Measurements from ENCODE around the gene MRPL37.
A peak's percentile ranks its signal among the peaks of the same experiment; 100 is the strongest.
"Not testable (repeated sequence)": the region's sequence is repeated elsewhere in the genome, so short reads cannot be mapped to it uniquely, and the experiment has no call there.

Gene MRPL37

GRCh38 chr1:54161495-54162168 lies 38.3 kb upstream of the MRPL37 start:
- TF ChIP-seq CTCF (IDR thresholded peaks at IDR 0.05; ENCODE audit: low read depth, low read length, missing control alignments) = no peak
- H3K27ac ChIP-seq = no peak overlapping the region
- DNase-seq = no peak
- no peaks in the 10 kb centered on the region for H3K36me3 ChIP-seq (replicated peaks)
- H3K27me3 ChIP-seq (replicated peaks) = no peaks in the 10 kb centered on the region
- H3K4me3 ChIP-seq (ENCODE audit: low read depth, low read length) = no peak overlapping the region
- in situ Hi-C loops (cut with HindIII; ENCODE audit: low pct_ligation_motif_present, low sequenced_read_pairs) = no loop called here

- in situ Hi-C loops (cut with HindIII; ENCODE audit: low pct_ligation_motif_present, low sequenced_read_pairs) = no loop called here
- H3K27me3 ChIP-seq (replicated peaks) = no peaks in the 10 kb centered on the region
- no peak for TF ChIP-seq CTCF (IDR thresholded peaks at IDR 0.05; ENCODE audit: low read depth, low read length, missing control alignments)
- no peak for DNase-seq
- H3K4me3 ChIP-seq (ENCODE audit: low read depth, low read length) = no peak overlapping the region
- no peaks in the 10 kb centered on the region for H3K36me3 ChIP-seq (replicated peaks)
- no peak overlapping the region for H3K27ac ChIP-seq
These were observed 36.9 kb upstream of the MRPL37 start for GRCh38 chr1:54163051-54163450.

GRCh38 chr1:54163573-54163972 lies 36.4 kb upstream of the MRPL37 start:
- H3K27ac ChIP-seq = no peak overlapping the region
- no peak overlapping the region for H3K4me3 ChIP-seq (ENCODE audit: low read depth, low read length)
- no peaks in the 10 kb centered on the region for H3K27me3 ChIP-seq (replicated peaks)
- no peak for TF ChIP-seq CTCF (IDR thresholded peaks at IDR 0.05; ENCODE audit: low read depth, low read length, missing control alignments)
- no peak for DNase-seq
- in situ Hi-C loops (cut with HindIII; ENCODE audit: low pct_ligation_motif_present, low sequenced_read_pairs) = no loop called here
- no peaks in the 10 kb centered on the region for H3K36me3 ChIP-seq (replicated peaks)

- TF ChIP-seq CTCF (IDR thresholded peaks at IDR 0.05; ENCODE audit: low read depth, low read length, missing control alignments) = no peak
- no peak overlapping the region for H3K27ac ChIP-seq
- DNase-seq = no peak
- no peaks in the 10 kb centered on the region for H3K27me3 ChIP-seq (replicated peaks)
- in situ Hi-C loops (cut with HindIII; ENCODE audit: low pct_ligation_motif_present, low sequenced_read_pairs) = no loop called here
- no peaks in the 10 kb centered on the region for H3K36me3 ChIP-seq (replicated peaks)
- H3K4me3 ChIP-seq (ENCODE audit: low read depth, low read length) = no peak overlapping the region
These were observed 34.8 kb upstream of the MRPL37 start for GRCh38 chr1:54165146-54165545.

- DNase-seq; in situ Hi-C loops (cut with HindIII; ENCODE audit: low pct_ligation_motif_present, low sequenced_read_pairs); H3K27ac ChIP-seq; H3K36me3 ChIP-seq (replicated peaks); H3K27me3 ChIP-seq (replicated peaks); H3K4me3 ChIP-seq (ENCODE audit: low read depth, low read length): not testable (repeated sequence)
These were observed 33.6 kb upstream of the MRPL37 start for GRCh38 chr1:54166357-54166756.

GRCh38 chr1:54167422-54168139 lies 32.4 kb upstream of the MRPL37 start:
- DNase-seq = peak; percentile 45
- Histone ChIP-seq H3K27ac (no peak overlapping the region), H3K36me3 (replicated peaks) (no peaks in the 10 kb centered on the region), H3K27me3 (replicated peaks) (no peaks in the 10 kb centered on the region), H3K4me3 (ENCODE audit: low read depth, low read length) (no peak overlapping the region)
- in situ Hi-C loops (cut with HindIII; ENCODE audit: low pct_ligation_motif_present, low sequenced_read_pairs) = no loop called here
- no peak for TF ChIP-seq CTCF (IDR thresholded peaks at IDR 0.05; ENCODE audit: low read depth, low read length, missing control alignments)
